GM04504 (cell line): Measurements from ENCODE around the gene TMEM220.
"Not testable (repeated sequence)": the region's sequence is repeated elsewhere in the genome, so short reads cannot be mapped to it uniquely, and the experiment has no call there.

Source experiments
- DNase-seq: peaks from one replicate; pipeline ENCODE4 v3.0.0-alpha.2; 2012; ENCODE audit warnings: low read depth

The TMEM220 gene

DNA sequence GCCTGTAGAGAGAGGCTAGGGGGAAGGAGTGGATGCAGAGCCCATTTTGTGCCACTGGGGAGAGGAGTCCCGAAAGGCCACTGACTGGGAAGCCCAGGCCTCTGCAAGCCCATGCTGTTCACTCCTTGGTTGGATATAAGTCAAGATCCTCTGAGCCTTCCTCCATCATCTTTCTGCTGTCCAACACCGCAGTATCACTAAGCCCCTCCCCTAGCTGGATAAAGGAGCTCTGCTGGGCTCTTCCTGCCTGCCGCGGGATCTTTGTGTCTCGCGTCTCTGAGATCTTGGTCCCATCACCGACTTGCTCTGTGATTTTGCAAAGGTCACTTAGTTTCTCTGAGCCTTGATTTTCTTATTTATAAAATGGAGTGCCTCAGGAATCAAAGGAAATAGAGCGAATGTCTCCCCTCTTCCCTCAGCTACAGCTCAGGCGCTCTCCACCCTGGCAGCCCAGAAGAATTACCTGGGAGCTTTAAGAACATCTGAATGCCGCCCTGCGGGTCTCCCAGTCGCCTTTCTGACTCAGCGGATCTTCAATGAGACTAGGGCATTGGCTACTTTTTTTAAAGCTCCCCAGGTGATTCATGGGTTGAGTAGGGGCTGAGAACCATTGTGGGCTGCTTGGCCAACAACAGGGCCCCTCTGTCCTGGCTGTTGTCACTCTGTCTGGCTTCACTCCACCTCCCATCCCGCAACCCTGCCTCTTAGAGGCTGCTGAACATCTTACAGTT lies 25.2 kb upstream of the TMEM220 start:
- DNase-seq, result no peak

- DNase-seq, result no peak
These were observed 24.3 kb upstream of the TMEM220 start for GRCh38 chr17:10754109-10754508.

- DNase-seq, result no peak
These were observed 22.9 kb upstream of the TMEM220 start for GRCh38 chr17:10752696-10753095.

GRCh38 chr17:10751563-10751962 lies 21.7 kb upstream of the TMEM220 start:
- DNase-seq, result no peak

DNA sequence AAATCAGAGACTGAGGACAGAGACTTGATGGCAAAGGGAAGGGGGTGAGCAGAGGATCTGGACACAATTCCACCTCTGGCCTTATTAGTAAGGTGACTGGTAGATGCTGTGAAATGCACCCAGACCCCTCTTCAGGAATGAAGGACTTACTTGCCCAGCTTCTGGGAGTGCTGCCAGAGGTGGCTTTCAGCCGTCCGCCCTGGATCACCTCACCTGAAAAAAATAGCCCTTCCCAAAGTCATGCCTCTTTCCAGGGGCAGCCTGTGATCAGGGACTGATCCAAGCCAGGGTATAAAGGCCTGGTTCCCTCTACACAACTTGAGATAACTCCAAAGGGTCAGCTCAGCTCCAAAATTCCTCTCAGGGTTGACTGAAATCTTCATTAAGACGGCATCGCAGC lies 20.4 kb upstream of the TMEM220 start:
- DNase-seq, result no peak

DNA sequence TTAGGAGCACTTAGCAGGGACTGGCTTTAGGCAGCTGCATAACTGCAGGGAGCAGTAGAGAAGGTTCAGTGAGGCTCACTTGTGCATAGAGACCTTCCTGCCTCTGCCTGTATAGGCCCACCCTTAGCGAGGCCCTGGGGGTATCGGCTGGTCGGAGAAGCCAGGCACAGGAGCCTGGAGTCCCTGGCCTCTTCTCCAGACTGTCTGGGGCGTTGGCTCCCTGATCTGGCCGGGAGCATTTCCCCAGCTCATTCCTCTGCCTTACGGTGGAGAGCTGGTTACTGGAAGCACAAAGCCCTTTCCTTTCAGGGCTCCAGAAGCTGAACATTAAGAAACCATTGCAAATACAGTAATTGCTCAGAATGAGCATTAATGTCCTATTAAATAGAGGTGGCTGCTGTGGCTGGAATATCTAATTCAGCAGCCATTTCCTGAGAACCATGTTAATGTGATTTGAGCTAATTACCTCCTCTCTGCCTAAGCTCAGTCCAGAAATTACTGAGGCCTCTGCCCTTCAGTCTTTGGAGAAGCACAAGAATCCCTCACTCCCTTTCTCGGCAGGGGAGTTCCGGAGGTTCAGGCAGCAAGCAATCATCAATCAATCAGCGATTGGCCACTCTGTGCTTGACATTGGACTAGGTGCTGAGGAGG lies 18.8 kb upstream of the TMEM220 start:
- DNase-seq, result no peak

- DNase-seq, result peak; percentile 47
These were observed 15.4 kb upstream of the TMEM220 start for GRCh38 chr17:10745231-10745630.

- DNase-seq, result no peak
These were observed 14.7 kb upstream of the TMEM220 start for GRCh38 chr17:10744501-10745000.

DNA sequence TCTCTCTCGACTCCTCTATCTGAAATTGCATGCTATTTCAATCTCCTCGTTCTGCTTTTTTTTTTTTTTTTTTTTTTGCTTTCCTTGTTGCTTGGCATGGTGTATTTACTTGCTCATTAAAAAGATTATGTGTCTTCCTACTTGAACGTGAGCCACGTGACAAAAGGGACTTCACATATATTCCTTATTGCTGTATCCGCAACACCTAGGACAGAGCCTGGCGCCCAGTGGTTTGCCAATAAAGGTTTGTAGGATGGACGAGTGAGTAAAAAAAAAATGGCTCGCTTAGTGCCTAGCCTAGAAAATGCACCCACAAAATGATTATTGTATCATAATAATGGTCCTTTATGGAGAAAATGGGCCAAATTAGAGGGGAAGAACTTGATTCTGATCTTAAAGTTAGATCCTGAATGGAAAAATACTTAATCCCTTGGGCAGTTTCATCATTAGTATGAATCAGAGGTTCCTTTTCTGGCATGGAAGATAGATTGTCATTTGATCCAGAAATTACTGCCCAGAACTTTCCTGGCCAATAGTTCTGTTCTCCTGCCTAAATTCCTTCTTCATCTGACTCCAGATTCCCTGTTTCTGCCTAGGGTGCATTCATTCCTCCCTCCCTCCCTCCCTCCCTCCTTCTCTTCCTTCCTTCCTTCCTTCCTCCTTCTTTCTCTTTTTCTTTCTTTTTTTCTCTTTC lies 13.6 kb upstream of the TMEM220 start:
- peak; percentile 55 for DNase-seq

DNA sequence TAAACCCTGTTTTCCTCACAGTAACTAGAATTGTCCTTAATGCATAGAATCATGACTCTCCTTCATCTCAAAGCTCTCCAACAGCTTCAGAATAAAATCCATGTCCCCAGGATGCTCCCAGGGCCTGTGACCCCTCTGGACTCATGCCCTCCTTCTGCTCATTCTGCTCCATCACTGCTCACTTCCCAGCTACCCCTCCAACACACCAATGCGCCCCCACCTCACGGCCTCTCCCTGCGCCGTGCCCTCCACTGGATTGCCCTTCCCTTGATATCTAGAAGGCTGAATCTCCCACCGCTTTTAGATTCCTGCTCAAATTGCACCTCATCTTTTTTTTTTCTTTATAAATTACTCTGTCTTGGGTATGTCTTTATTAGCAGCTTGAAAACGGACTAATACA lies 12.6 kb upstream of the TMEM220 start:
- DNase-seq, result no peak

- DNase-seq, result no peak
These were observed 11.8 kb upstream of the TMEM220 start for GRCh38 chr17:10741416-10742135.

DNA sequence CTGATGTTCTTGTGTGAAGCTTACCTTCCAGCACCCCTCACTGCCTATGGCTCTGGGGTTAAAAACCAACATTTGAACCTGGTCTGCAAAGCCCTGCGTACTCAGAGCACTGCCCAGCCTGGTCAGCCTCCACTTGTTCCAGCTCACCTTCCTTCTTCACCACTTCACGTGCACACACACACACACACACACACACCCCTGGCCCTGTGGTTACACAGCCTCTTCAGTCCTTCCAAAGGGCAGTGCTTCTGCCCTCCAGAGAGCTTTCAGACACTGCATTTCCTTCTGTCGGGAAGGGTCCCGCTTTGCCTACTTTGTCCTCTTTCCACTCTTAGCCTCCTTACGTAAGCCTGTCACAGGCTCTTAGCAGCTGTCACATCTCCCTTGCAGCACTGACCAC lies 9.6 kb upstream of the TMEM220 start:
- no peak for DNase-seq

DNA sequence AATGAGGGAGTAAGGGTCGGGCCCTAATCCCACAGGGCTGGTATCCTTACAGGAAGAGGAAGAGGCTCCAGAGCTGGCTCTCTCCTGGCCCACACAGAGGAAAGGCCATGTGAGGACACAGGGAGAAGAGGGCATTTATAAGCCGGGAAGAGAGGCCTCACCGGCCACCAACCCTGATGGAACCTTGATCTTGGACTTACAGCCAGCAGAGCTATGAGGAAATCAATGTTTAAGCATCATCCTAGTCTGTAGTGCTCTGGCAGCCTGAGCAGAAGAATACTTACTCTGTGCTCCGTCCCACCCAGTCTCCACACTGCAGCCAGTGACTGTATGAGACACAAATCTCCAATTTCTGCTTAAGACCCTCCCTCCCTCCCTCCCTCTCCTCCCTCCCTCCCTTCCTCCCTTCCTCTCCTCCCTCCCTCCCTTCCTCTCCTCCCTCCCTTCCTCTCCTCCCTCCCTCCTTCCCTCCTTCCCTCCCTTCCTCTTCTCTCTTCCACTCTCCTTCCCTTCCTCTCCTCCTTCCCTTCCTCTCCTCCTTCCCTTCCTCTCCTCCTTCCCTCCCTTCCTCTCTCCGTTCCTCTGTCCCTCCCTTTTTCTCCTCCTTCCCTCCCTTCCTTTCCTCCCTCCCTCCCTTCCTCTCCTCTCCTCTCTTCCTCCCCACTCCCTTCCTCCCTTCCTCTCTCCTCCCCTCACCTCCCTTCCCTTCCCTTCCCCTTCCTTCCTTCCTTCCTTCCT lies 8.9 kb upstream of the TMEM220 start:
- DNase-seq, result no peak

GRCh38 chr17:10737736-10738135 lies 7.9 kb upstream of the TMEM220 start:
- no peak for DNase-seq

GRCh38 chr17:10737168-10737622 lies 7.4 kb upstream of the TMEM220 start:
- DNase-seq, result no peak

DNA sequence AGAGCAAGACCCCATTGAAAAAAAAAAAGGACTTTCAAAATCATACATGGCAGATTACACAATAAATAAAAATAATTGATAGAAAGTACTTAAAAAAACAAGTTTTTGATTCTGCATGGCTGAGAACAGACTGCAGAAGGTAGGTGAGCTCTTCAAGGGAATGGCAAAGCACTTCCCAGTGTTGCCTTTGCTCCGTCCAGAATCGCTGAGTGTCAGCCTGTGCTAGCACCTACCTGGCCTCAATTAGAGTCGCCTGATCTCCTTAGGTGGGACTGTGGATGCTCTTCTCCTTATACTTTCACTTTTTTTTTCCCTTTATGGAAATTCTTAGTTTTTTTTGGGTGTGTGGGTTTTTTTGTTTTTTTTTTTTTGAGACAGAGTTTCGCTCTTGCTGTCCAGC lies 6.0 kb upstream of the TMEM220 start:
- DNase-seq, result no peak

DNA sequence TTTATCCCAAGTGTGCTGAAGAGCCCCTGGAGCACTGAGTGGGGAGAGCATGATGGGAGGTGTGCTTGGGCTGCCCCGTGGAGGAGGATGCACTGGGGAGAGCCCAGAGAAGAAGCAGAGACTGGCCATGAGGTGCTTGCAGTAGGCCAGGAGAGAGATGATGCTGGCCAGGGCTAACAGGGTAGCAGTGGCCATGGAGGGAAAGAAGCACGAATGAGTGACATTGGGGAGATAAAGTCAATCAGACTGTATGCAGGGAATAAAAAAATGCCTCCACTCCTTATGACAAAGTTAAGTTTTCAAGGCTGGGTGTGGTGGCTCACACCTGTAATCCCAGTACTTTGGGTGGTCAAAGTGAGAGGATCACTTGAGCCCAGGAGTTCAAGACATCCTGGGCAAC lies 5.4 kb upstream of the TMEM220 start:
- no peak for DNase-seq

- DNase-seq, result no peak
These were observed 3.8 kb upstream of the TMEM220 start for GRCh38 chr17:10733666-10734065.

DNA sequence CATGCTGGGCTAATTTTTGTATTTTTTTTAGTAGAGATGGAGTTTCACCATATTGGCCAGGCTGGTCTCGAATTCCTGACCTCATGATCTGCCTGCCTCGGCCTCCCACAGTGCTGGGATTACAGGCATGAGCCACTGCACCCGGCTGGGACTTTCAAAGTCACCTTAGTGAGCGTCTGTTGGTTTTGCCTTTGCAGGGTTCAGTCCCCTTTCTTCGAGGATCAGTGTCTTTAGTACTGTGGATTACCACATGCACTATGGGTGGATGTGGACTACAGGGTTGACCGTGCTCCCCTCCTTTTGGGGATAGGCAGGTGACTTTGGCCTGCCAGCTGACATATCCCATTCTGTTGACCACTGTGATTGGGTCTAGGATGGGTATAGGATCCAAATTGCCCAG lies 2.3 kb upstream of the TMEM220 start:
- not testable (repeated sequence) for DNase-seq

DNA sequence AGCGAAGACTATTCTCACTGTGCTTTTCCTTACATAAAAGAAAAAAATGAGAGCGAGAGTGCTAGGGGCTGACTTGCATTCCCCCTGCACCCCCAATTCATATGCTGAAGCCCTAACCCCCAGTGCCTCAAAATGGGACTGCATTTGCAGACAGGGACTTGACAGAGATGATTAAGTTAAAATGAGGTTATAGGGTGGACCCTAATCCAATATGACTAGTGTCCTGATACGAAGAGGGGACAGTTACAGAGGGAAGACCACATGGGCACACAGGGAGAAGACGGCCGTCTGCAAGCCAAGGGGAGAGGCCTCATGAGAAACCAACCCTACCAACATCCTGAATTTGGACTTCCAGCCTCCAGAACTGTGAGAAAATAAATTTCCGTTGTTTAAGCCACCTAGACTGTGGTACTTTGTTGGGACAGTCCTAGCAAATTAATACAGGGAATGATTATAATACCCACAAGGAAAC lies 1.6 kb upstream of the TMEM220 start:
- DNase-seq, result no peak

DNA sequence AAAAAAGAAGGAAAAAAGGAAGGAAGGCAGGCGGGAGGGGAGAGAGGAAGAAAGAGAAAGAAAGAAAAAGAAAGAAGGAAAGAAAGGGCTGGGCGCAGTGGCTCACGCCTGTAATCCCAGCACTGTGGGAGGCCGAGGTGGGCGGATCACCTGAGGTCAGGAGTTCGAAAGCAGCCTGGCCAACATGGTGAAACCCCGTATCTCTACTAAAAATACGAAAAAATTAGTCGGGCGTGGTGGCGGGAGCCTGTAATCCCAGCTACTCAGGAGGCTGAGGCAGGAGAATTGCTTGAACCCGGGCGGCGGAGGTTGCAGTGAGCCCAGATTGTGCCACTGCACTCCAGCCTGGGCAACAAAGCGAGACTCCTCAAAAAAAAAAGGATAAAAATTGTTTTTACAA lies 424 bp upstream of the TMEM220 start:
- not testable (repeated sequence) for DNase-seq
